CD4-positive, alpha-beta T cell treated with Interleukin-15 for 1 hour (primary cell): ENCODE measurements around the gene NOS3.

Source experiments
- DNase-seq: peaks from one replicate; pipeline ENCODE4 v3.0.0-alpha.2; 2020

The NOS3 gene

DNA sequence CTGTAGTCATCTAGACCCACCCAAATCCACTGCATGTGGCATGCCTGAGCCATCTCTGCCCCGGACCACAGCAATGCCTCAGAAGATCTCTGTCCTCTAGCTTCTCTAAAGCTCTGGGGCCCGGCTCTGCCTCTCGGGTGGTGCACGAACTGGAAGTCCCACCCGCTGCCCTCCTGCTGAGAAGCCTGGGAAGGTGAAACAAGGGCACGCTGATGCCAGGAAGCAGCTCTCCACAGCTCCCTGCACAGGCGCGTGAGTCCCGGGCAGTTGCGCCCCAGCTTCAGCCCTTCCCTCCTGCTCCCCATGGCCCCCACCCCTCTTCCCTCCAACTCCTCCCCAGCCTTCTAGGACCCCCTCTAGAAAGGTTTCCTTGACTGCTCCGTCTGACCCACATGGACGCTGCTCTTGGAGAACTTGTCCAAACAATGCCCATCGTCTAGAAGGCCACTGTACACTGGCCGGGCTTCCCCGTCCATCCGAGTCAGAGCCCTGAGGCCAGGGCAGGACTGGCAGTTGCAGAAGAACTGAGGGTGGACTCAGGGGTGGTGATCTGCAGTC, 25.5 kb upstream of the NOS3 start:
- DNase-seq = no peak

DNA sequence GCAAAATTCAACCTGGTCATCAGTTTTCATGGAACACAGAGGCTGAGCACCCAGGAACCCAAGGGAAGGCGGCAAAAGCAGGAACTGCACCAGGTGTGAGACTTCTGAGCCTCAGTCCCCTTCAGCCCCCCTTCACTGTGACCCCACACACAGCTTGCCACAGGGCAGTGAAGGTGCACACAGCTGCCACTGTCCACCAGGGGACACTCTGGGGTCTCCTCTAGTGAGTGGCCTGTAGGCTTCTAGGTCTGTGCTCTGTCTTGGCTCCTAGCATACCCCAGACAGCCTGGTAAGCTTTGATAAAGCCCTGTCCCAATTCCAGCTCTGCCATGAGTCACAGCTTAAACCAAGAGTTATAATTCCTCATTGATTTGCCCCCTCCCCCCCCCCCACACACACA, 24.8 kb upstream of the NOS3 start:
- no peak for DNase-seq

DNA sequence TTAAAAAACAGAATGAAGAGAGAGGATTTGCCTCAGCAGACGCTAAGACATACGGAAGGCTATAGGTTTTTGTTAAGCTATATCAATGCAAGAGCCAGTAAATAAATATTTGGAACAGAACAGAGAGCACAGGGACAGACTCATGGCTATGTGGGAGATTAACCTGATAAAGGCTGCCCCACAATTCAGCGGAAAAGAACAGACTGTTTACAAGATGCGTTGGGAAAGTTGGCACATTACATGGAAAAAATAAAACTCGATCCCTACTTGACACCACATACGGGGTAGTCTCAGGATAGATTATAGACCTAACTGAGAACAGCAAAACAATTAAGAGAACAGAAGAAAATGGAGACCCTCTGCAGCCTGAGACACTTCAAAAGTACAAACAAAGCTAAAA, 23.5 kb upstream of the NOS3 start:
- DNase-seq = no peak

DNA sequence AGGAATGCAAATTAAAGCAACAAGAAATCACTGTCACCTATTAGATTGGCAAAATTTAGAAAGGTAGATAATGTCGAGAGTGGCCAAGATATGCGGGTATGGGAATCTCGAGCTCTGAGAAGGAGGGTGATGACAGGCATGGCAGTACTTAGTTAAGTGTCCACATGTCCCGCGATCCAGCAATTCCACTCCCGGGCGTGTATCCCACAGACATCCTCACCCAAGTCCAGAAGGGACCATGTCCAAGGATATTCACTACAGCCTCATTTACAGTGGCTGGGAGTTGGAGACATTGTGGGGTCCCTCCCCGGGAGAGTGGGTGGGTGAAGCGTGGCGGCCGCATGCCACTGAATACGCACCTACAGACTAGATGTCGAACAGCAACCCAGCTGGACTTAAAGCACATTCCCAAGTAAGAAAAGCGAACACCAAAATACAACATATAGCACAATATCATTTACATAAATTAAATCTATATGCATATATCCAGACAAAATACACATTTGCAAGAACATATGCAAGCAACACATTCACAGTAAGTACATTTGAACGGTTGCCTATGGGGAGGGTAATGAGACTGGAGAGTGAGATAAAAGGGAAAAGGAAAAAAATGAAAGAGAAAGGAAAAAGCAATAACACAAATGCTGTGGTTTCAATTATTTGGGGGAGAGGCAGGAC, 22.6 kb upstream of the NOS3 start:
- DNase-seq = no peak

DNA sequence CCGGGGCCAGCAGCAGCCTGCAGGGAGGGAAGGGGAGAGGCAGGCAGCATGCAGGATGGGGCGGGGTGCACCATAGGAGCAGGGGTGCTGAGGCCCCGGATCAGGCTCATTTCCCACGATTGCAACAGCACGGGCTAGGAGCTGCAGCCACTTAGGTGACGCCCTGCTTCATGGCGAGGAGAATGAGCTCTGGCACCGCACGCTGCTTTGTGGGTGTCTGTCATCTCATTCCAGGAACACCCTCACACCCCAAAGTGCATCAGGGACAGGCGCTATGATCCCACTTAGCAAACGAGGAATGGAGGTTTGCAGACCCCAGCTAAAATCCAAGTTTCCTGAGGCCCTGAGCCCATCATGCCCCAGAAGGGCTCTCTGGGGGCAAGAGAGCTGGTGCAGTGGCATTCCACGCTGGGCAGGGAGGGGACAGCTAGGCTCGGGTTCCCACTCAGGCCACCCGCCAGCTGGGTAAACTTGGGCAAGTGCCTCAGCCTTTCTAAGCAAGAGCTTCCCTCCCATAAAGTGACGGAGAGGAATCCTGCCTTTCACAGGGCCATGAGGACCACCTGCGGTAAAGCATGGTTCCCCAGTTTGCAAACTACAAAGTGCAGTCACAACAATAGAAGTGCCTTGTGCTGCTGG, 22.0 kb upstream of the NOS3 start:
- no peak for DNase-seq

DNA sequence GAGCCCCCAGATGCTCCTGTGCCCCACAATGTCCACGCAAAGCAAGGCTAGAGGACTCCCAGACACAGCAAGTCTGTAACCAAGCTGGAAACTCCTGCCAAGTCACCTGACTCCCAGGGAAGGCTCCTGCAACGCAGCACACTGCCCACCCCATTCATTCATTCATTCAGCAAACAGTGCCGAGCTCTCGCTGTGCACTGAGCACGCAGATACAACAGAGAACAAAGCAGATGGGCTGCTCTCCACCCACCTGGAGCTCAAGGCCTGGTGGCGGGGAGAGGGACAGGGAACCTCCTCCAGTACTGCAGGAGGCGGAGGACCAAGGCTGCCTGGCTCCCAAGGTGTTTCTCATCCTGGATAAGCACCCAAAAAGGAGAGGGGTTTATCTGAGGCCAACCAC, 21.3 kb upstream of the NOS3 start:
- DNase-seq = no peak

DNA sequence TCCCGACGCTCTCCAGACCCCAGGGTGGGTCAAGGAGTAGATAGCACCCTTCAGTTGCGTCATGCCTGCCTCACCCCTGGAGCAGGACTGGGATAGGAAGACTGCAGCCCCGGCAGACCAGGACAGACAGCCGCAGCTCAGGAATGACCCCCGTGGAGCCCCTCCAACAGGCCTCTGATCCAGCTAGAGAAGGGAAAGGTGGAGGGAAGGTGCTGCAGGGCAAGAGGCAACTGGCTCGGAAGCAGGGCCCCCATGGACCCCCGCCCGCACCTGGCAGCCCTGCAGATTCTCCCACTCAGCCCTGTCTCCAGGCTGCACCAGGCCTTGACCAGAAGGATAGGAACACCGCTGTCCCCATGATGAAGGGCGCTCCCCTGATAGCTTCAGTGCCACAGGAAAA, 20.4 kb upstream of the NOS3 start:
- DNase-seq = no peak

DNA sequence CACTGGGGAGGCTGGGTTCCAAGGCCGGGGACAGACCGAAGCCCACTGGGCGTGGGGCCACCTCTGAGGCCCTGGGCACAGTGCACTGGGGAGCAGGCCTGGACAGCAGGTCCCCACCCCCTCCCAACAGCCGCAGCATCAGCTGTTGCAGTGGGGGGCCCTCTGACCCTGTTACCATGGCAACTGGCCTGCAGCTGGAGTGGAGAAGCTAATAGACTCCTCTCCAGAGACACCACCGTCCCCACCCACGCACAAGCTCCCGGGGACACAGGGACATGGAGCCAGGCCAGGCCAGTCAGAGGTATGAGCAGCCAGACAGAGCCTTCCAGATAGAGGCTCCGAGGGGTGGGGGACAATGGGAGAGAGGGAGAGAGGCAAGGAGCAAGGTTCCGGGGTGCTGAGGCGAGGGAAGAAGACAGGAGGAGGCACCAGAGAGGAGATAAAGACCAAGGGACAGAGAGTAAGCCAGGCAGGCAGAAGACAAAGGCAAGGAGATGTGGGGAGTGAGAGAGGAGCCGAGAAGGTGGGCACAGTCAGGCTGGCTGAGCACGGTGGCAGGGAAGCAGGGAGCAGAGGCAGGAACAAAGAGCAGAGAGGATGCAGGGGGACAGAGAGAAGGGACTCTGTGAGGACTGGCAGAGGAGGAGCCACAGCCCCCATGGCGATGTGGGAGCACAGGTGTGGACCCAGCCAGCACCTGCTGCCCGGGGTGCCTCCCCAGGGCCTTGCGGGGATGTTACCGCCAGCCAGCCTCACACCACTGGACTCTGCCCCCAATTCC, 19.4 kb upstream of the NOS3 start:
- no peak for DNase-seq

DNA sequence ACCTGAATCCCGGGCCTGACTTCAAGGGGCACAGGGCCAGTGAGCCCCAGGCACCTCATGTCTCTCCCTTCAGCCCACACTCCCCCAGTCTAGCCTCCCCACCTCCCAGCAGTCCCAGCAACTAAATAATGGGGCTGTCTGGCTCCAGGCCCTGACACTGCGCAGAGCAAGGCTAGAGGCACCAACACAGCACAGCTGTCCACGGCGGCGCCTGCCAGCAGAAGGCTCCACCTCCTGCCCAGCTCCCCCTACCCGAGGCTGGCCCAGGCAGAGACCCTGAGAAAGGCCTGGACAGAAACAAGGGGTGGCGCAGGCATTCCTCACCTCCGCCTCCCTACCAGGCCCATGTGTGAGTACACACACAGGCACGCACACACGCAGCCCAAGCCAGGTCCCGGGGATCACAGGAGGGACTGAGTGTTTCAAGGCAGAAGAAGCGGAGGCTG, 18.8 kb upstream of the NOS3 start:
- DNase-seq = no peak

DNA sequence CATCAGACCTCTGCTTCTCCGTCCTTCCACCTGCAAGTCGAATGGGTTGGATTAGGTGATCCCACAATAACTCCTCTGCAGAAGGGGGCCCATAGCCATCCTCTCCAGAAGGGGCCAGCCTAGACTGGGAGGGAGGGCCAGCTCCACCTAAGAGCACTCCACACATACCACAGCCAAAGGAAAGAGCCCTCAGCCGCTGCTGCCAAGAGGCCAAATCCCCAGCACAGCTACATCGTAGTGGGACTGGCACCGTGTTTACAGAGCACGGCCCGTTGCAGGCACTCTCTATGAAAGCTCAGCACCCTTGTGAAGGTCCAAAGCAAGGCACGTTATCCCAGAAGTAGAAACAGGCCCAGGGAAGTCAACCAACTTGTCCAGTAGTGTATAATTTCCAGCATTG, 18.1 kb upstream of the NOS3 start:
- no peak for DNase-seq

DNA sequence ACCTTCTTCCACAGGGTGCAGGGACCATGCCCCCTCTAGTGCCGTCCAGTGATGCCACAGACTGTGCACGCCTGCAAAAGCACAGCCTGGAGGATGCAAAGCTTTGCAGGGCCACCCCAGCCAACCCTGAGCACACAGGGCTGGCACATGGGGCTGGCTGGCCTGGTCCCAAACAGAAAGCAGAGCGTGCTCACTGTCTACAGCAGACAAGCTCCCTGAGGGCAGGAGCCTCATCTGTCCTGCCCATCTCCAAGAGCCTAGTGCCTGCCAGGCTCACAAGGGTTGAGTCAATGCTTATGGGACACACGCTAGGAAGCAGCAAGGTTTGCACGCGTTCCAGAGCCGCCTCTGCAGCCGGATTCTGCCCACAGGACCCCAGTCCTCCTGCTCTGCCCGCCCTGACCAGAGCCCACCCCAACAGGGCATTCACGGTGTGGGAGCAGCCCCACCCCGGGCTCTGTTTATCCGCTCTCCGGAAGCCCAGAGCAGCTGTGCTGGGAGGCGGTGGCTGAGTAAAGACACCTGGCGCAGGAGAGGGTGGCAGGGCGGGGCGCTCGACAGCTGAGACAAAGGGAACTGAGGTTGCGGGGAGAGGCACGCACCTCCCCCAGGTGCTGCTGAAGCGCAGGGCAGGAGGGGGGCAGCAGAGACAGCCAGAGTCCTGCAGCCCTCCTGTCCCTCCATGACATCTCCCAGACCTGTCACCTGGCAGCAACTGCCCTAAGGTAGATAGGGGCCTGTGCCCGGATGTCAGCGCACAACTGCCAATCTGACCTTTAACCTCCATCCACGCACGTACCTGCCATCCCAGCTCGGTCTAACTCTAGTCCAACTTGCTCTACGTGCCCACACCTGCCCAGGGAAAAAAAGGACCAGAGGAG, 17.0 kb upstream of the NOS3 start:
- peak; percentile 39 for DNase-seq

DNA sequence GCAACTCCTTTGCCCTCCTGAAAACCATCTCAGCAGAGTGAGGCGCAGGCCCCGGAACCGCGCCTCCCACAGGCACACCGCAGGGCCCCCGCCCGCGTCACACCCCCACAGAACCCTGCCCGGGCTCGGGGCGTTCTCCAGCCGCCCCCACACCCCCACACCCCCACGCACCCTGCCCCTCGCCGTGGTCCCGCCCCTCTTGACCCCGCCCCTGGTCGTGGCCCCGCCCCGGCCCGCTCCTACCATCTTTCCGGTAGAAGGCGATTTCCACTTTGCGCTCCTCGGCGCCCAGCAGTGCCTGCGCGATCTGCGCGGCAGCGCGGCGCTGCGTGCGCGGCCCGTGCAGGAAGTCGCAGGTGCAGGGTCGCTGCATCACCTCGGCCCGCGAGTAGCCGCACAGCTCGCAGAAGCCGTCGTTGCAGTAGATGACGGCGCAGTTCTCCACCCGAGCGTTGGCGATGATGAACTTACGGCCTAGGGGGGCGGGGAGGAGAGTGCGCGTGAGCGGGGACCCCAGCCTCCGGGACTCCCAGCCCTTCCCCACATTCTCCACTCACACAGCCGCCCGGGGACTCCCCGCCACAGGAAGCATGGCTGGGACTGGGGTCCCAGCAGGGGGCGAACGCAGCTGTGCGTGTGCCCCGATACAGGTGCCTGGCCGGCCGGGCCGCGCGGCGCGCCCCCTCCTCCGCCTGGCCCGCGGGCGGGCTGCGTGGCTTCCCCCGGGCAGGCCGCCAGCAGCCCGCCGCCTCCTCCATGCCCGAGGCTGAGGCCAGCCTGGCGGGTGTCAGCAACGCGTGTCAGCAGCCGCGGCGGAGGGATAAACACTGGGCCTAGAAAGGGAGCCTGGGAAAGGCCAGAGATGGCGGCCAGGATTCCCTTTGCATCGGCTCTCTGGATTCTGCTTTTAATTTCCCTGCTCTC, 16.1 kb upstream of the NOS3 start:
- DNase-seq = peak; percentile 84

DNA sequence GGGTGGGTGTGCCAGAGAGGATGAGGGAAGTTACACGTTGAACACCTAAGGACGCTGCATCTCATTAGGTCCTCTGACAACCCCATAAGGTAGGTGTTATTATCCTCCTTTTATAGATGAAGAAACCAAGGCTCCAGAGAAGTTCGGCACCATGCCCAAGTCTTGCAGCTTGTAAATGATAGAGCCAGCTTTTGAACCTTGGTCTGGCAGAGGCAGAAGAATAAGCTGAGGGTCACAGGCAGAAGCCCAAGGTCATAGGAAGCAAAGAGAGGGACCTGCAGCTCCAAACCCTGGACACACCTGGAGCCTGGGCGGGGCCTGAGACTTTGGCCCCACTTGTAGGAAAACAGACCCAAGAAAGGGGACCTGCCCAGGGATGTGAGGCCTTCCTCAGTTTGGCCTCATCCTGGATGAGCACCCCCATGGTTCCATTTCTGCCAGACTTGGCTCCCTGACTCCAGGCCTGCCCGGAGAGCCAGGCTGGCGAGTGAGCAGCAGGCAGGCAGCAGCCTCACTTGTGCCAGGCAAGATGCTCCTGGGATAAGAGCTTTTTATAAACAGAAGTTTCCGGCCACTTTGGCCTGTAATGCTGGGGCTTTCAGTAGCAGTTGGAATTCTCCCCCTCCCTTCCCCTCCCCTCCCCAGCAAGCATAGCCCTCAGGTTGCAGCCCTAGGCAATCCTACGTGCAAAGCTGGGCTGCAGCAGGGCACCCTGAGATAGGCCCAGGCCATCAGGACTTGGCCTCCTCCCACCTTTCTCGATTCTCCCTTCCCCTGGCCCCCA, 15.1 kb upstream of the NOS3 start:
- DNase-seq = no peak

DNA sequence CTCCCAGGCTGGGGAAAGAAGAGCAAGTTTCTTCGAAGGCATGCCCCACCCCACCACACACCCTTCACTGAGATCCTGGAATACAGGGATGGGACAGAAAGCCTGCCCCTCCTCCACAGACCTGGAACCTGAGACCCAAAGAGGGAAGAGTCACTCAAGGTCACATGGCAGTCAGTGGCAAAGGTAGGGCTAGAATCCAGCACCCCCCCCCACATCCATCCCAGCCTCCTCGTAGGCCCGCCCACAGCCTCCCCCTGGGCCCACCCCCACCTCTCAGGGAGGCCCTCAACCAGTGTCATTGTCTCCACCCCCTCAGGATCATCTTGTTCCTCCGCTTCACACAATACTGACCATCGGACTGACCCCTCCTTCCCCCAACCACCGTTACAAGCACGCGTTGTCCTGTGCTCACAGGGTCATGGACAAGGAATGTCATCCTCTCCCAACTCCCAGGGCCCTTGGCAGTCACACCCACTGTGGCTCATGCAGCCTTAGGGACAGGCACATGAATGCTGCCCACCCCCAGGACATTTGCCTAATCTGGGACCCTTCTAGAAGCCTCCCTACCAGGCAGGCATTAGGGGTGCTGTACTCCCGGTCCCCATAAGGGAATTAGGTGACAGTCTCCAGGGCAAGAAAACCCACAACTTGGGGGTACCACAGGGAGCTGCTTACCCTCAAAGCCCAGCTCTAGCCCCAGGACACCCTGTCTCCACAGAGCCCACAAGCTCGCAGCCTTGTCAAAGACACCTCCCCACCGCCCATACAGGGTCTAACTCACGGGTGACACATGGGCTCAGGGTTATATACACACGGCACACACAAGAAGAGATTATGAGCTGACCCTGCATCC, 14.1 kb upstream of the NOS3 start:
- no peak for DNase-seq

DNA sequence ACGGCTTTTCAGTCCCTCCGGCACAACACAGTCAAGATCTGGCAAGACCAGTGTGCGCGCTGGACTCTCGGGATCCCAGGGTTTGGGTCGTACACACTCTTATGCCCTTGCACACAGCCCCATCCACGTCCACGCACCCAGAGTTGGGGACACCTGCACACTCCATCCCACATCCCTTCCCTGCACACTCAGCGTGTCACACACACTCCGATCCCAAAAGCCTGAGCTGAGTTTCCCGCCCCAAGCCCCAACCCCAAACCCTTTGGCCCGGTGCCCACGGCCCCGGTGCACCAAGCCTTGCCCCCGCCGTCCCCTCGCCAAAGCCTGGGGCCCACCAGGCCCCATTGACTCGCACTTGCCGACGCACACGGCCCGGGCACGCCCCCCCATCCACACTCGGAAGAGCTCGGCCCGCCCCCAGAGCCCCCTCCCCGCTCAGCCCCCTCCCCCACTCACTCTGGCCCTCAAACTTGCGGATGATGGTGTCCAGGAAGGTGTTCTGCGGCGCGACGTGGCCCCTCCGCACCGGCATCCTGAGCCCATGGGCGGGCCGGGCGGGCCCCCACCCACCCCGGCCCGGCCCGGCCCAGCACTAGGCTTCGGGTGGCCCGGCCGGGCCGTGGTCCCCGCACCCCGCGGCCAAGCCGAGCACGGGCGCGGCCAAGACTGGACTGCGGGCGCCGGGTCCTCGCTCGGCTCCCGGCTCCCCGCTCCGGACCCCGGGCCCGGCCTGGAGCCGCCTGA, 13.3 kb upstream of the NOS3 start:
- DNase-seq = no peak

DNA sequence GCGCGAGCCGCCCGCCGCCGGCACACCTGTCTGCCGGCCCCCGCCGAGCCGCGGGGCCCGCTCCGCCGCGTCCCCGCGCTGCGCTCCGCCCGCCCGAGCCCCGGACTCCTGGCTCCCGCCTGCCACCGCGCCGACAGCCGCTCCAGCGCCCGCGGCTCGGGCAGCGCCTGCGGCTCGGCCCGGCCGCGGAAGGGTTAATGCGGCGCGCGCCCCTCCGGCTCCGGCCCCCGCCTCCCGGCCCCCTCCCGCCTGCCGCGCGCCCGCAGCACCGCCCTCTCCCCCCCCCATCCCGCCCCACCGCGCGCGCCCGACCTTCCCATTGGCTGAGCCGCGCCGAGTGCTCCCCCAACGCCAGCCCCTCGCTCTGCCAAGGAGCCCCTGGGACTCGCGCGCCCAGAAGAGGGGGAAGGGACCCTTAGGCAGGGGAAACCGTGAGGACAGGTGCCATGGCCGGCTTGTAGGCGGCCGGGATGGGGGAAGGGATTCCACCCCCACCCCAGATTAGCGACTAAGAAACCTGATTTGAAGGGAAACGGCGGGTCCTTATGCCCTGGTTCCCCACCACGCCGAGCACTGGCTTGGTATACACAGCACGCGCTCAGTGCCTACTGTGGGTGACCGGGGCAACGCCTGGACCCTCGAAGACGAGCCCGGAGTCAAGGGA, 12.6 kb upstream of the NOS3 start, which contains the start of gene KCNH2:
Gene KCNH2 (minus strand): TSS at position 196 of the 664 bp plus-strand sequence. CDS start 408 bp downstream, outside the sequence.
- peak; percentile 38 for DNase-seq

DNA sequence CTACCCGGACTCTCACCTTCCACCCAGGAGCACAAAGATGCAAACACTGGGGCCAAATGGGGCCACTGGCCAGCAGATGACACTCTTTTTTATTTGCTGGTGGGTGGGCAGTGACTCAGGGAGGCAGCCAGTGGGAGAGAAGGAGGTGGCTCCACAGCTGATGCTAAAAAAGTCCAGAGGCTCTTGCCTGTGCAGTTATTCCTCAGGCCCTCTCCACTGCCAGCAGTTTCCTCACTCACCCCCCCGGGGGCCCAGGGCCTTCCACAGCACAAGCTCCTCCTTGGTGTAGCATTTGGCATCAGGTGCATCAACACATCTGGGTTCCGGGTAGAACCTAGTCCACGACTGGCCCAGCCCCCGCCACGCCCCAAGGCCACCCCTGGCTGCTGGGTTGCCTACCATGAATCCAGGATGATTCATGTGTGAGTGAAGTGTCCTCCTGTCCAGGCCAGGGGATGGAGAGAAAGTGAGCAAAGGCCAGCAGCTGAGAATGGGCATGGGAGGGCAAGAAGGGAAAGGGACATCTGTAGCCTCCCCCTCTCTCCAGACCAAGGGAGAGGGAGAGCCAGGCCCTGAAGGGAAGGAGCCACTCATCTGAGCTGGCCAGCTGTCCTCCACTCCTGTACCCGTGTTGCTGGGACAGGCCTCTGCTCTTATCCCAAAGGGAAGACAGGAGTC, 11.0 kb upstream of the NOS3 start:
- DNase-seq = no peak

DNA sequence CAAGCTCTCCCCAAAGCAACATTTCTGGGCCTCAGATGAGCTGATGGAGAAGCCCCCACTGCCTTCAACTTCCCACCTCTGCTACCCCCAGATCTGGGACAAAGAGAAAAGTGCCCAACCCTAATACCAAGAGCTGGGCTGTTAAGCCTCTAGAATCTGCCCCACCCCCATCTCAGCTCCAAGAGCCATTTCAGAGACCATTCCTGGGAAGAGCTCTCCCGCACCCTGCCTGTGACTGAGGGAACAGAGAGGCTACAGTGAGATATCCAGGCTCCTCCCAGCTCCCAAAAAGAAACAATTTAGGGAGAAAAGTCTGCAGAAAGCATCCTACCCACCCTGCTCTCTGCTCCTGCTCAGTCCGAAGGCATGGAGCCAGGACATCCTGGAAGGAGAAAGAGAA, 10.2 kb upstream of the NOS3 start:
- no peak for DNase-seq
